Thymus (tissue), 11 donors: ENCODE results near the gene PACS2. TPM values are rescaled to one million over a fixed set of nuclear protein-coding genes. Genes with fewer than 3 reads are reported as not detected.
A peak's percentile ranks its signal among the peaks of the same experiment; 100 is the strongest.

ENCODE experiments used
- DNase-seq, 9 donors: peaks; one replicate each; pipeline ENCODE4 v3.0.0-alpha.2; 2013; ENCODE audit warnings: low spot score in 9 of 9, low read depth in 6 of 9, missing footprints in 1 of 9
- H3K27ac ChIP-seq, 2 donors: one replicate each; pipeline ENCODE4 v1.5.1; 2013; ENCODE audit warnings: control low read depth in 1 of 2, low read depth in 1 of 2, low read length in 1 of 2, mild to moderate bottlenecking in 1 of 2, moderate library complexity in 1 of 2
- H3K27me3 ChIP-seq, 2 donors: one replicate each; pipeline ENCODE4 v1.5.1; 2013; ENCODE audit warnings: low read length in 1 of 2; ENCODE audit not compliant: control insufficient read depth in 2 of 2, insufficient read depth in 1 of 2
- H3K36me3 ChIP-seq, 2 donors: one replicate each; pipeline ENCODE4 v1.5.1; 2013; ENCODE audit warnings: low read length in 1 of 2, mild to moderate bottlenecking in 1 of 2, moderate library complexity in 1 of 2; ENCODE audit not compliant: control insufficient read depth in 2 of 2, insufficient read depth in 2 of 2
- H3K4me1 ChIP-seq, 2 donors: one replicate each; pipeline ENCODE4 v1.5.1; 2013; ENCODE audit warnings: low read length in 2 of 2; ENCODE audit not compliant: control insufficient read depth in 2 of 2, insufficient read depth in 2 of 2
- H3K4me3 ChIP-seq, 2 donors: one replicate each; pipeline ENCODE4 v1.5.1; 2013; ENCODE audit warnings: low read length in 2 of 2, control low read depth in 1 of 2, mild to moderate bottlenecking in 1 of 2
- H3K9me3 ChIP-seq, 2 donors: one replicate each; pipeline ENCODE4 v1.5.1; 2013; ENCODE audit warnings: low read length in 1 of 2, mild to moderate bottlenecking in 1 of 2; ENCODE audit not compliant: control insufficient read depth in 2 of 2, insufficient read depth in 1 of 2
- WGBS: extraction: QIAGEN DNeasy Blood & Tissue Kit; methylation state at CpG from one replicate; pipeline ENCODE4 v1.1.7; 2013; 5-methylcytosine and 5-hydroxymethylcytosine counted together
- polyA plus RNA-seq: library from polyadenylated mRNA; stranded (reverse); fragments of 200-250 nt; gene quantifications from one replicate; pipeline ENCODE4 v1.2.3, GENCODE V29; 2013
- total RNA-seq: library from RNA; stranded (reverse); fragments of 120-200 nt; gene quantifications from one replicate; pipeline ENCODE4 v1.2.4, GENCODE V29; 2013
- donor health status: healthy.

PACS2 gene
- total and polyA plus RNA-seq, 2 donors: 20.5 to 64.6 TPM

DNA sequence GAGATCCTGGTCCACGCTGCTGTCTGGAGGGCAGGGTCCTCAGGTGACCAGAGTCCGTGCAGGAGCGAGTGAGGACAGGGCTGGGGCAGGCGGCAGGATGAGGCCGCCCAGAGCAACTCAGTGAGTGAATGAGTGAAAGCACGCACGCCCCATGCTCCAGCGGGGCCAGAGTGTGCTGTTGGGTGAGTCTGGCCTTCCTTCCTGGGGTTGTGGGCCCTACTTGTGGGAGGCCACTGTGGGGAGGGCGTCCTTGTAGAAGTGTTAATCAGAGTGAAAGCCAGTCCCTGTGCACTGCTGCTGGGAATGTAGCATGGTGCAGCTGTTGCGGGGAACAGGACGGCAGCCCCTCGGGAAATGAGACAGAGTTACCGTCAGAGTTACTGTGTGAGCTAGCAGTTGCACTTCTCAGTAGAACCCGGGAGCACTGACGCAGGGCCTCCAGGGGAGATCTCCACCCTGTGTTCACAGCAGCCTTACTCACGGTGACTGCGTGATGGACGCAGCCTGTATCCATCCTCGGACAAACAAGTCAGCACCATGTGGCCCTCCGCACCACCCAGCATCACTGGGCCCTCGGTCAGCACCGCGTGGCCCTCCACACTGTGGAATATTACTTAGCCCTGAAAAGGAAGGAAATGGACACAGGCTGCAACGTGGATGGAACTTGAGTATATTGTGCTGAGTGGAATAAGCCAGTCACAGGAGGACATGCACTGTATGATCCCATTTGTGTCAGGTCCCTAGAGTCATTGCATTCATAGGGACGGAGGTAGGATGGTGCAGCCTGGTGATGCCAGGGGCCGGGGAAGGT is 22.1 kb downstream of the PACS2 start:
- Histone ChIP-seq H3K4me1 (peaks cover 0 to 21% of the 10 kb centered on the region in 2 donors), H3K4me3 (no peak overlapping the region), H3K27me3 (no peaks in the 10 kb centered on the region), H3K9me3 (peaks cover 0 to 4% of the 10 kb centered on the region in 2 donors), H3K36me3 (peaks cover 0 to 3% of the 10 kb centered on the region in 2 donors), H3K27ac (no peak overlapping the region)
- DNase-seq: no peak
- WGBS: 98% methylated on average over 26 of the region's 26 CpGs

DNA sequence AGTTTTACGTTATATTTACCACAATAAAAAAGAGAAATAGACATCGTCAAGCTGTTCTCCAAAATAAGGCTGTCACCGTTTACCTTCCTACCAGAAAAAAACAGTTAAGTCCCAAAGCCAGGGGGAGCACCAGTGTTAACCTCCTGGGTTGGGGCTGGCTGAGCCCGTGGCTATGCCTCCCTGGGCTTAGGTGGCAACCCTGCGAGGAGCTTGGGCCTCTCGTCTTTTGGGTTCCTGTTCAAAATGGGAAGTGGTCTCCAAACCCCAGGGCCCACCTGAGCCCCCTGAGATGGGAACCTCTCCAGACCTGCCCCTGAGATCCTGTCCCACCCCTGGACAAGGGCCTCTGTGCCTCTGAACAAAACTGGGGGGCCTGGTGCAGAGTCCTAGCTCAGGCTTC is 22.9 kb downstream of the PACS2 start:
- no peaks in the 10 kb centered on the region for H3K27me3 ChIP-seq
- 92% methylated on average over 6 of the region's 6 CpGs for WGBS
- peaks cover 0 to 17% of the 10 kb centered on the region in 2 donors for H3K4me1 ChIP-seq
- H3K36me3 ChIP-seq: peaks cover 0 to 3% of the 10 kb centered on the region in 2 donors
- no peak overlapping the region for H3K27ac ChIP-seq
- peaks cover 0 to 4% of the 10 kb centered on the region in 2 donors for H3K9me3 ChIP-seq
- no peak for DNase-seq
- no peak overlapping the region for H3K4me3 ChIP-seq

DNA sequence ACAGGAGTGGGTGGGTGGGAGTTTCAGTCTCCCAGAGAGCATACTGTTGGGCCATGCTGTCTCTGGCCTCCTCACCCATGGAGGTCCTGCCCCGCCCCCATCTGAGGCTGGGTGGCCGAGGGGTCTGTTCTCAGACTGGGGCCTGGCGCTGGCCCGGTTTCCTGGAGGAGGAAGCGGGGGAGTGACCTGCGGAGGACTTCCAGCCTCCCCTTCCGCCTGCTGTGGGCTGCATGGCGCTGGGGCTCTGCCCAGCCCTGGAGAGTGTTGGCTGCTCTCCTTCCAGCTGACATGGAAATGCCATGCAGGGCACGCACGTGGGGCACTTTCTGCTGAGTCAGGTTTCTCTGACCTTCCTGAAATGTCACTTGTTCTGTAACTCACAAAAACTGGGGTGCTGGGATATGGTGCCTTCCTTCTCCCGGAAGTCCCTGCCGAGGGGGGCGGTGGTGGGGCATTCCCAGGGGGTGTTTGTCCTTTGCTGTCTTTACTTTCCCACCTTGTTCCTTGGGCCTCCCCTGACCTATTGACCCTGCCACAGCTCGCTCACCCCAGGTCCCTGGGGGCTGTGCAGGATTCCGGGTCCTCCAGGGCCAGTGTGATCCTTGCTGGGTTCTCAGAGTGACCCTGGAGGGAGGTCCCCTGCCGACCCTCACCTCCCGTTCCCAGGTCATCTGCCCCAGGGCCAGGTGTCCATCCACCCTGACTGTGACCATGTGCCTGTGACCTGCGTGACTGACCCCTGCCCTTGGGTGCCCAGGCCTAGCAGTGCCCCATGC is 23.6 kb downstream of the PACS2 start:
- peaks cover 0 to 15% of the 10 kb centered on the region in 2 donors for H3K4me1 ChIP-seq
- peaks cover 0 to 3% of the 10 kb centered on the region in 2 donors for H3K36me3 ChIP-seq
- no peak for DNase-seq
- no peak overlapping the region for H3K4me3 ChIP-seq
- WGBS: 90% methylated on average over 18 of the region's 18 CpGs
- peaks cover 0 to 4% of the 10 kb centered on the region in 2 donors for H3K9me3 ChIP-seq
- no peaks in the 10 kb centered on the region for H3K27me3 ChIP-seq
- no peak overlapping the region for H3K27ac ChIP-seq

GRCh38 chr14:105340821-105341733 is 26.5 kb downstream of the PACS2 start:
- H3K27ac ChIP-seq: no peak overlapping the region
- H3K4me1 ChIP-seq: peaks cover 0 to 15% of the 10 kb centered on the region in 2 donors
- peak in 1 of 9 donors; percentile 34 for DNase-seq
- 23% methylated on average over 20 of the region's 20 CpGs for WGBS
- H3K36me3 ChIP-seq: no peaks in the 10 kb centered on the region
- H3K4me3 ChIP-seq: no peak overlapping the region
- H3K27me3 ChIP-seq: no peaks in the 10 kb centered on the region
- H3K9me3 ChIP-seq: peaks cover 0 to 13% of the 10 kb centered on the region in 2 donors

DNA sequence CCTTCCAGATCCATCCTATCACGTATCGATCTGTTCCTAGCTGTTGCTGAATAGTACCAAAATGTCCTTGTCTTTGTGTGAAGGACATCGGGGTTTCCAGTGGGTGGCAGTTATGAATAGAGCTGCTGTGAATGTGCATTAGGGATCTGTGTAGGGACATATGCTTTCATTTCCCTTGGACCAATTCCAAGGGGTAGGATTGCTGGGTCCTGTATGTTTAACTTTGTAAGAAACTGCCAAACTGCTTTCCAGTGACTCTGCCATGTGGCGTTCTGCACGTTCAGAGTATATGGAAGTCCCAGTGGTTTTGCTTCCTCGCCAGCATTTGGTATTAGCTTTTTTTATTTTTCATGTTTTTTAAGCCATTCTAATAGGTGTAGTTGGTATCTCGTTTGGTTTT is 28.6 kb downstream of the PACS2 start:
- H3K9me3 ChIP-seq: peaks cover 0 to 8% of the 10 kb centered on the region in 2 donors
- H3K27me3 ChIP-seq: no peaks in the 10 kb centered on the region
- H3K4me1 ChIP-seq: peaks cover 0 to 15% of the 10 kb centered on the region in 2 donors
- H3K36me3 ChIP-seq: peaks cover 0 to under 1% of the 10 kb centered on the region in 2 donors
- 94% methylated on average over 7 of the region's 7 CpGs for WGBS
- H3K27ac ChIP-seq: no peak overlapping the region
- no peak overlapping the region for H3K4me3 ChIP-seq
- DNase-seq: no peak

DNA sequence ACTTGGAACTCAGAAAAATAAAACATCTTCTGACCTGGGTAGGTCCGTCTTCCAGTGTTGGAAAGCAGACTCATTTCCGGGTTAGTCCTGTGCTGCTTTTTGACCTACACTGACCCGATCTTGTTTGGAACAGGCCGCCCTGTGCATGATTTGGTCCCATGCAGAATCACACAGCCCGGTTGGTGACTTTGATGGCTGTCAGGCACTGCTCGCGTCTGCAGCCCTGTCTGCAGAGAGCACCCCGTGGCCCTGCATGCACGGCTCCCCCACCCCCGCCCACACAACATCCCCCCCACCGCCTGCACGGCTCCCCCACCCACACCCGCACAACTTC is 31.6 kb downstream of the PACS2 start:
- Histone ChIP-seq H3K27me3 (no peaks in the 10 kb centered on the region), H3K9me3 (peaks cover 0 to 8% of the 10 kb centered on the region in 2 donors), H3K4me1 (peaks cover 0 to 7% of the 10 kb centered on the region in 2 donors), H3K4me3 (no peak overlapping the region), H3K36me3 (peaks cover 0 to 9% of the 10 kb centered on the region in 2 donors), H3K27ac (no peak overlapping the region)
- DNase-seq: no peak
- 95% methylated on average over 13 of the region's 13 CpGs for WGBS

- no peak overlapping the region for H3K4me3 ChIP-seq
- peaks cover 0 to 2% of the 10 kb centered on the region in 2 donors for H3K4me1 ChIP-seq
- no peaks in the 10 kb centered on the region for H3K27me3 ChIP-seq
- WGBS: 96% methylated on average over 18 of the region's 18 CpGs
- DNase-seq: no peak
- peaks cover 0 to 8% of the 10 kb centered on the region in 2 donors for H3K9me3 ChIP-seq
- H3K36me3 ChIP-seq: peaks cover 0 to 9% of the 10 kb centered on the region in 2 donors
- H3K27ac ChIP-seq: no peak overlapping the region
These were observed 32.5 kb downstream of the PACS2 start for GRCh38 chr14:105346876-105347586.

DNA sequence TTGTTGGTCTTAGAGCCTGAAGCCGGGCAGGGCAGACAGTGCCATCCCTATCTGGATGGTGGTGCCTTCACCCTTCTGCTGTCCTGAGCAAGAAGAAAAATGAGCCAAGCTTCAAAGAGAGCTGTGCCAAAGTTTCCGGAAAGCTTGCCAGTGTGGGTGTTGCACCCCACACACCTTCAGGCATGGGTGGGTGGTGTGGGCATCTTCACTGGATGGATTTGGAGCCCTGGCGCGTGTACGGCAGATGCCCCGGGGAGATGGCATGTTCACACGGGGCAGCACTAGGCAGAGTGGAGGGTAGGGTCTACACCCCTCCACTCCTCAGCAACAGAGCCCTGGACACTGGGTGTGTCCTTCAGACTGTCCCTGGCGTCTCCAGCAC is 33.0 kb downstream of the PACS2 start:
- Histone ChIP-seq H3K4me1 (peaks cover 0 to 3% of the 10 kb centered on the region in 2 donors), H3K9me3 (peaks cover 0 to 8% of the 10 kb centered on the region in 2 donors), H3K27me3 (no peaks in the 10 kb centered on the region), H3K27ac (no peak overlapping the region), H3K4me3 (no peak overlapping the region), H3K36me3 (peaks cover 0 to 9% of the 10 kb centered on the region in 2 donors)
- WGBS: 97% methylated on average over 8 of the region's 8 CpGs
- DNase-seq: no peak
